HL-60/S4 treated with retinoic acid at 250 ng/mL for 4 days and 3 days (cell line): ENCODE data around the gene USP37.

Source experiments
- in situ Hi-C: fragments of 300-500 bp; cut with MboI; formaldehyde crosslinking; loops from 2 replicates; pipeline ENCODE4 v1.7.0; 2022; ENCODE audit warnings: low sequenced_read_pairs

The USP37 gene, protein sequence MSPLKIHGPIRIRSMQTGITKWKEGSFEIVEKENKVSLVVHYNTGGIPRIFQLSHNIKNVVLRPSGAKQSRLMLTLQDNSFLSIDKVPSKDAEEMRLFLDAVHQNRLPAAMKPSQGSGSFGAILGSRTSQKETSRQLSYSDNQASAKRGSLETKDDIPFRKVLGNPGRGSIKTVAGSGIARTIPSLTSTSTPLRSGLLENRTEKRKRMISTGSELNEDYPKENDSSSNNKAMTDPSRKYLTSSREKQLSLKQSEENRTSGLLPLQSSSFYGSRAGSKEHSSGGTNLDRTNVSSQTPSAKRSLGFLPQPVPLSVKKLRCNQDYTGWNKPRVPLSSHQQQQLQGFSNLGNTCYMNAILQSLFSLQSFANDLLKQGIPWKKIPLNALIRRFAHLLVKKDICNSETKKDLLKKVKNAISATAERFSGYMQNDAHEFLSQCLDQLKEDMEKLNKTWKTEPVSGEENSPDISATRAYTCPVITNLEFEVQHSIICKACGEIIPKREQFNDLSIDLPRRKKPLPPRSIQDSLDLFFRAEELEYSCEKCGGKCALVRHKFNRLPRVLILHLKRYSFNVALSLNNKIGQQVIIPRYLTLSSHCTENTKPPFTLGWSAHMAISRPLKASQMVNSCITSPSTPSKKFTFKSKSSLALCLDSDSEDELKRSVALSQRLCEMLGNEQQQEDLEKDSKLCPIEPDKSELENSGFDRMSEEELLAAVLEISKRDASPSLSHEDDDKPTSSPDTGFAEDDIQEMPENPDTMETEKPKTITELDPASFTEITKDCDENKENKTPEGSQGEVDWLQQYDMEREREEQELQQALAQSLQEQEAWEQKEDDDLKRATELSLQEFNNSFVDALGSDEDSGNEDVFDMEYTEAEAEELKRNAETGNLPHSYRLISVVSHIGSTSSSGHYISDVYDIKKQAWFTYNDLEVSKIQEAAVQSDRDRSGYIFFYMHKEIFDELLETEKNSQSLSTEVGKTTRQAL

GRCh38 chr2:218568190-218569037 is at the start of gene USP37, which contains the start of gene CNOT9:
Gene USP37, minus strand, starts transcription at chr2:218568351. Its CDS starts 9,698 bp downstream, at chr2:218558653.
Gene CNOT9, plus strand, starts transcription at chr2:218568839. Its CDS starts 116 bp downstream, at chr2:218568955.
- in situ Hi-C loops: no loop called here

DNA sequence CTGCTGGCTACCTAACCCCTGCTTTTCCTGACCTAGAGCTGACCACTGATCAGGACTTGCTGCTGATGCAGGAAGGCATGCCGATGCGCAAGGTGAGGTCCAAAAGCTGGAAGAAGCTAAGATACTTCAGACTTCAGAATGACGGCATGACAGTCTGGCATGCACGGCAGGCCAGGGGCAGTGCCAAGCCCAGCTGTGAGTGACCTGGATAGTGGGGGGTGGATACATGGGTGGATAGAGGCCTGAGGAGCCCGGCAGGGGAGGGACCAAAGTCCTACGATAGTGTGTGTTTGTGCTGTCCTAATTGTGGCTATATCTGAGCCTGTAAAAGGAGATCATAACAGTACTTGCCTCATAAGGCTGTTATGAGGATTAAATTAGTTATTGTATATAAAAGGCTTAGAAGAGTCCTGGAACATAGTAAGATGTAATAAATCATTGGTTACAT is 47.7 kb upstream of the USP37 start:
- in situ Hi-C loops: no loop called here

- in situ Hi-C loops: no loop called here
Measured at GRCh38 chr2:218607436-218608115, 39.4 kb upstream of the USP37 start, which contains the start of gene PLCD4. Gene PLCD4, plus strand, starts transcription at chr2:218607899. Its CDS starts 7,841 bp downstream, at chr2:218615740.

DNA sequence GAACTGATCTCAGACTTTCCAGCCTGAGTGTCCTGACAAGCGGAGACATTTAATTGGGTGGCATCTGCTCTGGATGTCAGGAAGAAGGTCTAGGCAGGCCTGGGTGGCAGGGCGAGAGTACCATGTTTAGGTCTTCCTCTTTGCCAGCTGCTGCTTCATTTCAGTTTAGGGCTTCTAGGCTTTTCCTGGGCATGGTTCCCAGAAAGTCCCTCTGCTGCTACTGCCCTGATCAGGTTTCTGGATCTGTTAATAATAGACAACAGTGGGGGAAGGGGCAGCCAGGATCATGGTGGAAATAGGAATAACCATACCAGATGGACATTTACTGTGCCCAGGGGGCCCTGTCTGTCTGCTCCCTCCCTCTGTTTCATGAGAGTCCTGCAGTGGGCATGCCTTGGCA is 37.3 kb upstream of the USP37 start:
- in situ Hi-C loops: no loop called here

GRCh38 chr2:218585541-218585940 is 17.4 kb upstream of the USP37 start:
- in situ Hi-C loops: no loop called here

DNA sequence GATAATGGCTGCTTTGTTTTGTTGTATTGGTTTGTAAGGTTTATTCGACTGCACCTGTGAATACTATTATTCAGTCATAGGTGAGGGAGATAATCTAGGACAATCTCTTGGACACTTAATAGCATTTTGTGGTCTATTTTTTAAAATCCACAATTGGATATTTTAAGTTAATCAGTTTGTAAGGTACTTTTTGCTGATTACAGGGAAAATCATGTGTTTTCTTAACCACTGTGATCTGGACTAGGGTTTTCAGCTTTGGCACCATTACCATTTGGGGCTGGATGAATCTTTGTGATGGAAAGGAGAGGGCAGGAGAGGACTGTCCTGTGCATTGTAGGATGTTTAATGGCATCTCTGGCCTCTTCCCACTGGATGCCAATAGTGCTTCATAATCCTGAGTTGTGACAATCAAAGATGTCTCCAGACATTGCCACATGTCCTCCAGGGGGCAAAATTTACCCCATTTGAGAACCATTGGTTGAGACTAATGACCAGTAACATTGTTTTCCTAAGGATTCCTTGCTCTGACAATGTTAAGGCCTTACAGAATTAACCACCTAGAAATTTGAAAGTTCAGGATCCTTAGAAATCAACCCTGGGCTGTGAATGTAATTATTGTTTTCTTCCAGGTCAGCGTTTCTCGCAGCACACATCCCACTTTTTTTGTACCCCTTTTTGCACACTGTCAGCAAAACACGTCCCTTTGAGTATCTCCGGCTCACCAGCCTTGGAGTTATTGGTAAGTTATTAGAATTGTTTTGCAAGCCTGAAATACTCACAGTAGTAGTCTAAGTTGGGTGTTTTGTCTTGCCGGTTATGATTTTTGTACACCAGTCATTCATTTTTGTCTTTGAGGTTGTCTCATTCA is 16.1 kb upstream of the USP37 start:
- in situ Hi-C loops: no loop called here

DNA sequence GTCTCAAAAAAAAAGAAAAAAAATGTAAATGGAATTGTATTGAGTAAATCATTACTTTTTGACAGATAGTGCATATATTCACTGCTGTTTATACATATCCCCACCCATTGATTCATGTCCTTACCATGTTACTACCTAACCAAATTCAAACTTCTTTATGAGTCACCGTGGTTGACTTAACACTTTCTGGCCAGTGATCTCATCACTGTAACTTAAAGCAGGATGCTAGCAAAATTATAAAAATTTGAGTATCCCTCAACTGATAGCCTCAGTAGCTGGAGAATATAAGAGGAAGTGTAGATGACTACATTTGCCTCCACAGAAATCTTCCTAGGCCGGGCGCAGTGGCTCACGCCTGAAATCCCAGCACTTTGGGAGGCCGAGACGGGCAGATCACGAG is 13.9 kb upstream of the USP37 start:
- in situ Hi-C loops: no loop called here

- in situ Hi-C loops: no loop called here
Measured at GRCh38 chr2:218578272-218578877, 10.2 kb upstream of the USP37 start.

GRCh38 chr2:218577482-218578220 is 9.5 kb upstream of the USP37 start:
- in situ Hi-C loops: no loop called here

DNA sequence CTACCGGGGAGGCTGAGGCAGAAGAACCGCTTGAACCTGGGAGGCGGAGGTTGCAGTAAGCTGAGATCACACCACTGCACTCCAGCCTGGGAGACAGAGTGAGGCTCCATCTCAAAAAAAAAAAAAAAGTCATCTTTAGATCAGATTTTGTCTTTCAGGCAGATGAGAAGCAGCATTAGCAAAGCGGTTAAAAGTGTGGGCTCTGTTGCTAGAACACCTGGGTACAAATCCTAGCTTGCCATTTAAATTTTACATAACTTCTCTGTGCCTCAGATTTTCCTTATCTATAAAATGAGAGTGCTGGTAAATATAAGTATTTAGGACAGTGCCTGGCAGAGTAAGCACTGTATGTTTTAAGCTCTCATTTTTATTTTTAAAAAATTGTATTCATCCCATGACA is 8.7 kb upstream of the USP37 start:
- in situ Hi-C loops: no loop called here

DNA sequence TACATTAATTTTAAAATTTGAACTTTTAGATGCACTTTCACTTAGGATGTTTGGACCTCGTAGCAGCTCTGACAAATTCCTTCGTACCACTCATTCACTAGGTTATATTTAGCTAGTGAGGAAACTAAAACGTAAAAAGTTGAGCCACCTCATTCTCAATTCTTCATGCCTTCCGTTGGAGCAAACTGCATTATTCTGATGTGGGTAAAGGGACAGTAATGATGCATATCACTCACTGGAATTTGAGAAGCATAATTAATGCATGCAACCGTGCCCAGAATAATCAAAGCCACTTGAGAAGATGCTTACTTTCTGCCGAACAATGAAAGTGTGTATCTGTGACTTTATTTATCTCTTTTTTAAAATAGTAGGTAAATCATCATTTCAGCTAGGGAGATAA is 2.7 kb upstream of the USP37 start:
- in situ Hi-C loops: no loop called here

- in situ Hi-C loops: no loop called here
Measured at GRCh38 chr2:218569661-218570500, 1.7 kb upstream of the USP37 start.

- in situ Hi-C loops: no loop called here
Measured at GRCh38 chr2:218569038-218569431, 884 bp upstream of the USP37 start.

DNA sequence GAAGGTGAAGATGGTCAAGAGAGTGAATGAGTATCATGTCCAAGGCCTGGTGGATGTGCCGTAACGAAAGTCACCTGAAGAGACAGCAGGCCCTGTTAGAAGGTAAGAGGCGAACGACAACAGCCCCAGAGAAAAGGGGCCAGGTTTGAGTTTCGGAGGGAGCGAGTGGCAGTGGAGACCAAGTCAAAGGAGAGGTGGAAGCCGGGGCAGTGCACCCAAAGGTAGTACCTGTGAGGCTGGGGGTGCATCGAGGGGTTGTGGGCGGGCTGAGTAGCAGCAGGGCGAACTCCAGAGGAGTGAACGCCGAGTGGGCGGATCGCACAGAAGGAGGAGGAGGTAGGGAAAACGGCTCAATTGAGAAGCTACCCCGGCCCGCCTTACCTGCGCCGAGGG is 358 bp downstream of the USP37 start:
- in situ Hi-C loops: no loop called here

DNA sequence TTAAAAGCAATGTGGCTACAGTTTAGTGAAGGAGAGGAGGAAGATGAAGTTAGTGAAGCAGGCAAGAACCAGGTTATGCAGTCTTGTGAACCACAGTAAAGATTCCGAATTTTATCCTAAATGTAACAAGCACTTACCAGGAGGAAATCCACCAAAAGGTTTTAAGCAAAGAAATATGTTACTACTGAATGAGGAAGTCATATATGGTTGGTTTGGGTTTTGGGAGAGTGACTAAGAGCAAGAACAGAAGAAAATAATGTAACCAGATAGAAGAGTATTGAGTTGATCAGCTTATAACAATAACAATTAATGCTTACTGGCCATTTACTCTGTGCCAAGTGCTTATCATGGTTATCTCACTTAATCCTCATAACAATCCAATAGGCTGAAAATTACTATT is 1.9 kb downstream of the USP37 start:
- in situ Hi-C loops: no loop called here

DNA sequence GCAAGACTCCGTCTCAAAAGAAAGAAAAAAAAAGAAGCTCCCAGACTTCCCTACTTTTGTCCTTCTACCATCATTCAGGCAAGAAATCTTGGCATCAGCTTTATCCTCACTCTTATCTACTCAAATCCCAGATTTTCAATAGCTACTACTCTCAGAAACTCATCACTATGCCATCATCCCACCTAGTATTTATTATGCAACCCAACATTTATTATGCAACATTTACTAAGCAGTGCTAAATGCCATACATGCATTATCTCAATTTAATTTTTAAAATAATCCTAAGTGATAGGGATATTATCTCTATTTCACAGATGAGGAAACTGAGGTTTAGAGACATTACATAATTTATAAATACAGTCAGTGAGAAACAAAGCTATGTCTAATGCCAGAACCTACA is 4.1 kb downstream of the USP37 start:
- in situ Hi-C loops: no loop called here

DNA sequence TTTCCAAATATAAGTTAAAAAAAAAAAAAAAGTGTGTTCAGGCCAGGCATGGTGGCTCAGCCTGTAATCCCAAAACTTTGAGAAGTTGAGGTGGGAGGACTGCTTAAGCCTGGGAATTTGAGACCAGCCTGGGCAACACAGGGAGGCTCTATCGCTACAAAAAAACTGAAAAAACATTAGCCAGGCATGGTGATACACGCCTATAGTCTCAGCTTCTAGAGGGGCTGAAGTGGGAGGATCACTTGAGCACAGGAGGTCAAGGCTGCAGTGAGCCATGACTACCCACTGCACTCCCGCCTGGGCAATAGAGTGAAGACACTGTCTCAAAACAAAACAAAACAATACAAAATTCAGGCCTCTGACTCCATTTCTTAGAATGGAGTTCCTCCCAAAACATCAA is 9.2 kb downstream of the USP37 start:
- in situ Hi-C loops: no loop called here
